ENCODE measurements around the gene FAM13B. TPM values are rescaled to one million over a fixed set of nuclear protein-coding genes. Genes with fewer than 3 reads are reported as not detected.

FAM13B gene
- total and polyA plus RNA-seq, 9 of the 15 experiments (the other 6 are each of a cell fraction or from before 2014, with no cell fraction given), result 2.3 to 21.6 (median 14.1) TPM

- Histone ChIP-seq H3K9ac (ENCODE audit: insufficient read depth in 1 of 2, low read depth in 2 of 2, low read length in 2 of 2) (peak overlapping the region in 1 of 2 experiments; percentile 69; a peak in 2 of 4 replicates), H3K27me3 (ENCODE audit: control insufficient read depth in 2 of 2, insufficient read depth in 2 of 2, low read length in 2 of 2) (no peaks in the 10 kb centered on the region), H4K20me1 (replicated peaks; ENCODE audit: control insufficient read depth, insufficient read depth, low read length) (no peaks in the 10 kb centered on the region), H3K36me3 (ENCODE audit: control insufficient read depth, insufficient read depth, low read length) (peaks cover 27% of the 10 kb centered on the region; the same call in 2 of the 3 replicates), H3K4me1 (replicated peaks in 1 of 2; ENCODE audit: control insufficient read depth in 2 of 2, insufficient read depth in 2 of 2, low read length in 2 of 2) (peaks cover 4 to 36% of the 10 kb centered on the region in 2 experiments; a peak in 3 of 5 replicates), H3K9me1 (ENCODE audit: control insufficient read depth, insufficient read depth, low read length) (no peaks in the 10 kb centered on the region), H3K4me3 (peak overlapping the region; percentile 22; the same call in 1 of the 2 replicates), H2AFZ (ENCODE audit: low read depth, low read length) (peak overlapping the region; percentile 61; the same call in 1 of the 2 replicates), H3K4me2 (ENCODE audit: insufficient read depth, low read length) (peak overlapping the region; percentile 64), H3K79me2 (ENCODE audit: control insufficient read depth, insufficient read depth, low read length) (peaks cover 82% of the 10 kb centered on the region), H3K9me3 (replicated peaks; ENCODE audit: control insufficient read depth, insufficient read depth, low read depth, low read length) (no peaks in the 10 kb centered on the region), H3K27ac (ENCODE audit: extremely low read depth, low read depth, low read length) (peak overlapping the region; percentile 92)
- FAIRE-seq, result peak; percentile 85
- CTCF ChIA-PET (ENCODE audit: low intra/inter-chr PET ratio), result no interaction called here
- DNase-seq (ENCODE audit: extremely low read depth in 1 of 4, low spot score in 3 of 4), result peak; percentile 41 to 81 (median 61)
- POLR2A ChIA-PET, result interaction anchor here (1.0 to 1.6 kb wide), 4 partner anchors 11 to 41 kb away, joined by 3 to 4 read pairs (median 4); no protein-coding TSS in a partner anchor
- intact Hi-C loops (cut with micrococcal nuclease) (loop anchor here (5.0 kb wide), 1 partner anchor 243 kb away; the partner anchor contains the start of gene HNRNPA0), in situ Hi-C loops (cut with MboI) (no loop called here)
- peak; percentile 97 for ATAC-seq
- no TSS peak for BruUV-seq (replicated peaks)
- 0% methylated on average over 2 of the region's 2 CpGs for WGBS (ENCODE audit: insufficient coverage, low coverage, missing lambda C conversion rate)
- no peak for TF ChIP-seq ZNF695 (CRISPR knock-in tag; IDR thresholded peaks at IDR 0.05)
- TF ChIP-seq SMARCE1 (IDR thresholded peaks at IDR 0.05), result peak; percentile 69; the same call in 1 of the 2 replicates
- TF ChIP-seq PRDM10 (IDR thresholded peaks at IDR 0.05; ENCODE audit: partially characterized antibody), result no peak
- TF ChIP-seq ZBTB7A (IDR thresholded peaks at IDR 0.05; ENCODE audit: borderline replicate concordance, control insufficient read depth, low read depth, low read length), result no peak
- TF ChIP-seq FOS (IDR thresholded peaks at IDR 0.05; ENCODE audit: extremely low read depth, insufficient read length), result no peak
- no peak for TF ChIP-seq SMAD3 (CRISPR knock-in tag; conservative IDR thresholded peaks at IDR 0.05)
- TF ChIP-seq NR2C1 (IDR thresholded peaks at IDR 0.05), result no peak
- TF ChIP-seq NR2C1 (tag; IDR thresholded peaks at IDR 0.05), result no peak
- TF ChIP-seq EZH2 (IDR thresholded peaks at IDR 0.05; ENCODE audit: borderline replicate concordance, low read depth, low read length), result no peak
- TF ChIP-seq SMARCA4 (IDR thresholded peaks at IDR 0.05), result peak; percentile 65; the same call in 1 of the 2 replicates
- TF ChIP-seq CREB1 (IDR thresholded peaks at IDR 0.05), result peak; percentile 52; the same call in 1 of the 2 replicates
- TF ChIP-seq CREB1 (CRISPR knock-in tag; IDR thresholded peaks at IDR 0.05), result no peak
- TF ChIP-seq ZNF140 (CRISPR knock-in tag; IDR thresholded peaks at IDR 0.05), result no peak
- TF ChIP-seq DDX20 (tag; IDR thresholded peaks at IDR 0.05; ENCODE audit: low read depth), result no peak
- no peak for TF ChIP-seq HNRNPLL (IDR thresholded peaks at IDR 0.05; ENCODE audit: low read depth, low read length, poor library complexity, severe bottlenecking)
- peak; percentile 91 for TF ChIP-seq NFE2 (IDR thresholded peaks at IDR 0.05; ENCODE audit: low read depth)
- no peak for TF ChIP-seq ETV1 (tag; conservative IDR thresholded peaks at IDR 0.05; ENCODE audit: low read depth)
- TF ChIP-seq ZBTB34 (CRISPR knock-in tag; IDR thresholded peaks at IDR 0.05), result no peak
- no peak for TF ChIP-seq COPS2 (conservative IDR thresholded peaks at IDR 0.05)
These were observed 37.7 kb downstream of the FAM13B start for GRCh38 chr5:137995077-137995748.
